ENCODE results near the gene STK32C. TPM values are rescaled to one million over a fixed set of nuclear protein-coding genes. Genes with fewer than 3 reads are reported as not detected.
A peak's percentile ranks its signal among the peaks of the same experiment; 100 is the strongest.
"Not testable (repeated sequence)": the region's sequence is repeated elsewhere in the genome, so short reads cannot be mapped to it uniquely, and the experiment has no call there.

Gene STK32C
- total and polyA plus RNA-seq, 4 donors, result 4.9 to 12.4 (median 9.7) TPM

GRCh38 chr10:132296666-132297443 is 10.9 kb downstream of the STK32C start:
- 89% methylated on average over 25 to 28 of the region's 28 CpGs for WGBS, 2 donors
- Histone ChIP-seq H3K27ac (ENCODE audit: low read depth in 1 of 2, low read length in 2 of 2) (no peak overlapping the region), H3K27me3 (ENCODE audit: control insufficient read depth in 1 of 2, insufficient read depth in 2 of 2, low read length in 1 of 2) (no peaks in the 10 kb centered on the region), H3K4me1 (ENCODE audit: control insufficient read depth in 1 of 2, insufficient read depth in 2 of 2, low read length in 2 of 2) (no peaks in the 10 kb centered on the region), H3K9me3 (ENCODE audit: control insufficient read depth, low read length) (no peaks in the 10 kb centered on the region), H3K4me3 (ENCODE audit: low read length in 2 of 2) (no peak overlapping the region), H3K36me3 (ENCODE audit: control insufficient read depth in 1 of 2, insufficient read depth in 2 of 2, low read length in 1 of 2) (no peaks in the 10 kb centered on the region)
- intact Hi-C loops (cut with DNase I), result no loop called here
- DNase-seq (peak; percentile 40 to 47), ATAC-seq (ENCODE audit: low FRiP score) (no peak)

GRCh38 chr10:132295481-132295880 is 12.3 kb downstream of the STK32C start:
- H3K4me3 ChIP-seq (ENCODE audit: low read length in 2 of 2); ATAC-seq (ENCODE audit: low FRiP score); intact Hi-C loops (cut with DNase I); H3K4me1 ChIP-seq (ENCODE audit: control insufficient read depth in 1 of 2, insufficient read depth in 2 of 2, low read length in 2 of 2); H3K36me3 ChIP-seq (ENCODE audit: control insufficient read depth in 1 of 2, insufficient read depth in 2 of 2, low read length in 1 of 2); H3K27me3 ChIP-seq (ENCODE audit: control insufficient read depth in 1 of 2, insufficient read depth in 2 of 2, low read length in 1 of 2); H3K9me3 ChIP-seq (ENCODE audit: control insufficient read depth, low read length); H3K27ac ChIP-seq (ENCODE audit: low read depth in 1 of 2, low read length in 2 of 2): not testable (repeated sequence)
- 87 to 92% methylated on average over 23 of the region's 23 CpGs for WGBS, 2 donors
- peak; percentile 17 to 71 for DNase-seq

GRCh38 chr10:132294561-132295318 is 13.0 kb downstream of the STK32C start:
- no peaks in the 10 kb centered on the region for H3K9me3 ChIP-seq (ENCODE audit: control insufficient read depth, low read length)
- H3K27me3 ChIP-seq (ENCODE audit: control insufficient read depth in 1 of 2, insufficient read depth in 2 of 2, low read length in 1 of 2), result no peaks in the 10 kb centered on the region
- H3K4me3 ChIP-seq (ENCODE audit: low read length in 2 of 2), result no peak overlapping the region
- 63 to 64% methylated on average over 23 of the region's 23 CpGs for whole genome bisulfite sequencing, 2 donors
- intact Hi-C loops (cut with DNase I), result loop anchor here in 1 of 2 donors (5.0 kb wide), 1 partner anchor 468 kb away; no protein-coding TSS in a partner anchor
- ATAC-seq (ENCODE audit: low FRiP score) (peak; percentile 9), DNase-seq (peak; percentile 16 to 66)
- H3K4me1 ChIP-seq (ENCODE audit: control insufficient read depth in 1 of 2, insufficient read depth in 2 of 2, low read length in 2 of 2), result no peaks in the 10 kb centered on the region
- H3K27ac ChIP-seq (ENCODE audit: low read depth in 1 of 2, low read length in 2 of 2), result no peak overlapping the region
- no peaks in the 10 kb centered on the region for H3K36me3 ChIP-seq (ENCODE audit: control insufficient read depth in 1 of 2, insufficient read depth in 2 of 2, low read length in 1 of 2)

GRCh38 chr10:132293813-132294520 is 13.8 kb downstream of the STK32C start:
- Histone ChIP-seq H3K4me1 (ENCODE audit: control insufficient read depth in 1 of 2, insufficient read depth in 2 of 2, low read length in 2 of 2) (no peaks in the 10 kb centered on the region), H3K4me3 (ENCODE audit: low read length in 2 of 2) (no peak overlapping the region), H3K36me3 (ENCODE audit: control insufficient read depth in 1 of 2, insufficient read depth in 2 of 2, low read length in 1 of 2) (no peaks in the 10 kb centered on the region), H3K27me3 (ENCODE audit: control insufficient read depth in 1 of 2, insufficient read depth in 2 of 2, low read length in 1 of 2) (no peaks in the 10 kb centered on the region), H3K9me3 (ENCODE audit: control insufficient read depth, low read length) (no peaks in the 10 kb centered on the region), H3K27ac (ENCODE audit: low read depth in 1 of 2, low read length in 2 of 2) (no peak overlapping the region)
- WGBS, 2 donors, result 64 to 66% methylated on average over 25 of the region's 25 CpGs
- intact Hi-C loops (cut with DNase I), result loop anchor here in 1 of 2 donors (5.0 kb wide), 1 partner anchor 468 kb away; no protein-coding TSS in a partner anchor
- peak; percentile 39 to 61 for DNase-seq
- ATAC-seq (ENCODE audit: low FRiP score), result no peak

- intact Hi-C loops (cut with DNase I), result loop anchor here in 1 of 2 donors (5.0 kb wide), 1 partner anchor 469 kb away; no protein-coding TSS in a partner anchor
- no peak for ATAC-seq (ENCODE audit: low FRiP score)
- Histone ChIP-seq H3K27ac (ENCODE audit: low read depth in 1 of 2, low read length in 2 of 2) (no peak overlapping the region), H3K4me1 (ENCODE audit: control insufficient read depth in 1 of 2, insufficient read depth in 2 of 2, low read length in 2 of 2) (no peaks in the 10 kb centered on the region), H3K4me3 (ENCODE audit: low read length in 2 of 2) (no peak overlapping the region), H3K9me3 (ENCODE audit: control insufficient read depth, low read length) (no peaks in the 10 kb centered on the region), H3K36me3 (ENCODE audit: control insufficient read depth in 1 of 2, insufficient read depth in 2 of 2, low read length in 1 of 2) (no peaks in the 10 kb centered on the region), H3K27me3 (ENCODE audit: control insufficient read depth in 1 of 2, insufficient read depth in 2 of 2, low read length in 1 of 2) (no peaks in the 10 kb centered on the region)
- DNase-seq, result peak; percentile 36 to 50
- WGBS, 2 donors, result 15 to 20% methylated on average over 16 of the region's 16 CpGs
These were observed 14.4 kb downstream of the STK32C start for GRCh38 chr10:132293201-132293812.

- Histone ChIP-seq H3K36me3 (ENCODE audit: control insufficient read depth in 1 of 2, insufficient read depth in 2 of 2, low read length in 1 of 2) (no peaks in the 10 kb centered on the region), H3K27ac (ENCODE audit: low read depth in 1 of 2, low read length in 2 of 2) (no peak overlapping the region), H3K27me3 (ENCODE audit: control insufficient read depth in 1 of 2, insufficient read depth in 2 of 2, low read length in 1 of 2) (no peaks in the 10 kb centered on the region), H3K4me1 (ENCODE audit: control insufficient read depth in 1 of 2, insufficient read depth in 2 of 2, low read length in 2 of 2) (no peaks in the 10 kb centered on the region), H3K9me3 (ENCODE audit: control insufficient read depth, low read length) (no peaks in the 10 kb centered on the region), H3K4me3 (ENCODE audit: low read length in 2 of 2) (no peak overlapping the region)
- peak; percentile 19 to 37 for DNase-seq
- intact Hi-C loops (cut with DNase I), result loop anchor here in 1 of 2 donors (5.0 kb wide), 1 partner anchor 470 kb away; no protein-coding TSS in a partner anchor
- no peak for ATAC-seq (ENCODE audit: low FRiP score)
- WGBS, 2 donors, result 78 to 88% methylated on average over 30 of the region's 30 CpGs
These were observed 15.2 kb downstream of the STK32C start for GRCh38 chr10:132292287-132293200.

- Histone ChIP-seq H3K9me3 (ENCODE audit: control insufficient read depth, low read length) (no peaks in the 10 kb centered on the region), H3K36me3 (ENCODE audit: control insufficient read depth in 1 of 2, insufficient read depth in 2 of 2, low read length in 1 of 2) (no peaks in the 10 kb centered on the region), H3K27ac (ENCODE audit: low read depth in 1 of 2, low read length in 2 of 2) (no peak overlapping the region), H3K4me1 (ENCODE audit: control insufficient read depth in 1 of 2, insufficient read depth in 2 of 2, low read length in 2 of 2) (no peaks in the 10 kb centered on the region), H3K4me3 (ENCODE audit: low read length in 2 of 2) (no peak overlapping the region), H3K27me3 (ENCODE audit: control insufficient read depth in 1 of 2, insufficient read depth in 2 of 2, low read length in 1 of 2) (no peaks in the 10 kb centered on the region)
- no peak for ATAC-seq (ENCODE audit: low FRiP score)
- peak in 1 of 2 donors; percentile 40 for DNase-seq
- 71% methylated on average over 5 of the region's 5 CpGs for WGBS, 2 donors
- intact Hi-C loops (cut with DNase I), result loop anchor here in 1 of 2 donors (5.0 kb wide), 1 partner anchor 470 kb away; no protein-coding TSS in a partner anchor
These were observed 15.9 kb downstream of the STK32C start for GRCh38 chr10:132291826-132292225.
